ENCODE data around the gene RELT. TPM values are rescaled to one million over a fixed set of nuclear protein-coding genes. Genes with fewer than 3 reads are reported as not detected.

Gene RELT
- total and polyA plus RNA-seq, 9 of the 15 experiments (the other 6 are each of a cell fraction or from before 2014, with no cell fraction given), result 1.1 to 20.2 (median 7.4) TPM

DNA sequence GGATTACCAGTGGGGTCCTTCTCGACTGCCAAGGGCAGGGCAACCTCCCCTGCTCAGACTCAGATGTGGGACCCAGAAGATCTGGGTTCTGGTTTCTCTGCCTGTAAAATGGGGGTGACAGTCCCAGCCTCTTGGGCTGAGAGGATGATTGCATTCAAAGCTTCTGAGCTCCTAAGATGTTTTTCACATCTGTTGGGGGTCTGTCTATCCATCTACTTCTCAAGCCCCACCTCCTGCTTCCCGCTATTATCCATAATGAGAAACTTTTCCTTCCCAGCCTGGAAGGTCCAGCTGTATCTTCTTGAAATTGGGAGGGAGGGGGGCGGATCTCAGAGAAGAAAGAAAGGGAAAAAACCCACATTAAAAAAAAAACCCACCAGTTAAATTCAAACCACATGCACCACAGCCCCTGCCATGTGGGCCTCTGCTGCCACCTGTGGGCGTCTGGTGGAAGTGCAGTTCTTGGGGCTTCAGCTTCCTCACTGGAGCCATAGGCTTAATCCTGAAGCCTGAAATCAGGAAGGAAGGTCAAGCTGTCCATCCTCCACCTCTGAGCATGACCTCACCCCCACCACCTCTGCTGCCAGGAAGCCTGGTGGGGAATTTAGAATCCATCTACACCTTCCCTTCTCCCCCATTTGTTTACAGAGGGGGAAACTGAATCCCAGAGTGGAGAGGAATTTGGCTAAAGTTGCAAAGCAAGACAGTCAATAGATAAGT lies 40.8 kb upstream of the RELT start (continued):
- TF ChIP-seq, protein P1, sequence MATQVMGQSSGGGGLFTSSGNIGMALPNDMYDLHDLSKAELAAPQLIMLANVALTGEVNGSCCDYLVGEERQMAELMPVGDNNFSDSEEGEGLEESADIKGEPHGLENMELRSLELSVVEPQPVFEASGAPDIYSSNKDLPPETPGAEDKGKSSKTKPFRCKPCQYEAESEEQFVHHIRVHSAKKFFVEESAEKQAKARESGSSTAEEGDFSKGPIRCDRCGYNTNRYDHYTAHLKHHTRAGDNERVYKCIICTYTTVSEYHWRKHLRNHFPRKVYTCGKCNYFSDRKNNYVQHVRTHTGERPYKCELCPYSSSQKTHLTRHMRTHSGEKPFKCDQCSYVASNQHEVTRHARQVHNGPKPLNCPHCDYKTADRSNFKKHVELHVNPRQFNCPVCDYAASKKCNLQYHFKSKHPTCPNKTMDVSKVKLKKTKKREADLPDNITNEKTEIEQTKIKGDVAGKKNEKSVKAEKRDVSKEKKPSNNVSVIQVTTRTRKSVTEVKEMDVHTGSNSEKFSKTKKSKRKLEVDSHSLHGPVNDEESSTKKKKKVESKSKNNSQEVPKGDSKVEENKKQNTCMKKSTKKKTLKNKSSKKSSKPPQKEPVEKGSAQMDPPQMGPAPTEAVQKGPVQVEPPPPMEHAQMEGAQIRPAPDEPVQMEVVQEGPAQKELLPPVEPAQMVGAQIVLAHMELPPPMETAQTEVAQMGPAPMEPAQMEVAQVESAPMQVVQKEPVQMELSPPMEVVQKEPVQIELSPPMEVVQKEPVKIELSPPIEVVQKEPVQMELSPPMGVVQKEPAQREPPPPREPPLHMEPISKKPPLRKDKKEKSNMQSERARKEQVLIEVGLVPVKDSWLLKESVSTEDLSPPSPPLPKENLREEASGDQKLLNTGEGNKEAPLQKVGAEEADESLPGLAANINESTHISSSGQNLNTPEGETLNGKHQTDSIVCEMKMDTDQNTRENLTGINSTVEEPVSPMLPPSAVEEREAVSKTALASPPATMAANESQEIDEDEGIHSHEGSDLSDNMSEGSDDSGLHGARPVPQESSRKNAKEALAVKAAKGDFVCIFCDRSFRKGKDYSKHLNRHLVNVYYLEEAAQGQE (IDR thresholded peaks at IDR 0.05; ENCODE audit: borderline replicate concordance), result peak; percentile 74; the same call in 1 of the 2 replicates
- TF ChIP-seq, protein P1 (CRISPR knock-in tag; IDR thresholded peaks at IDR 0.05; ENCODE audit: low read depth), result no peak
- TF ChIP-seq, protein P2, sequence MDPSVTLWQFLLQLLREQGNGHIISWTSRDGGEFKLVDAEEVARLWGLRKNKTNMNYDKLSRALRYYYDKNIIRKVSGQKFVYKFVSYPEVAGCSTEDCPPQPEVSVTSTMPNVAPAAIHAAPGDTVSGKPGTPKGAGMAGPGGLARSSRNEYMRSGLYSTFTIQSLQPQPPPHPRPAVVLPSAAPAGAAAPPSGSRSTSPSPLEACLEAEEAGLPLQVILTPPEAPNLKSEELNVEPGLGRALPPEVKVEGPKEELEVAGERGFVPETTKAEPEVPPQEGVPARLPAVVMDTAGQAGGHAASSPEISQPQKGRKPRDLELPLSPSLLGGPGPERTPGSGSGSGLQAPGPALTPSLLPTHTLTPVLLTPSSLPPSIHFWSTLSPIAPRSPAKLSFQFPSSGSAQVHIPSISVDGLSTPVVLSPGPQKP (CRISPR knock-in tag; IDR thresholded peaks at IDR 0.05), result no peak
- TF ChIP-seq ZNF785 (CRISPR knock-in tag; IDR thresholded peaks at IDR 0.05) (no peak), CBX5 (IDR thresholded peaks at IDR 0.05; ENCODE audit: borderline replicate concordance, low read depth) (no peak), POU5F1 (IDR thresholded peaks at IDR 0.05; ENCODE audit: borderline replicate concordance, low read depth, low read length, partially characterized antibody) (no peak)
- TF ChIP-seq, protein P3, sequence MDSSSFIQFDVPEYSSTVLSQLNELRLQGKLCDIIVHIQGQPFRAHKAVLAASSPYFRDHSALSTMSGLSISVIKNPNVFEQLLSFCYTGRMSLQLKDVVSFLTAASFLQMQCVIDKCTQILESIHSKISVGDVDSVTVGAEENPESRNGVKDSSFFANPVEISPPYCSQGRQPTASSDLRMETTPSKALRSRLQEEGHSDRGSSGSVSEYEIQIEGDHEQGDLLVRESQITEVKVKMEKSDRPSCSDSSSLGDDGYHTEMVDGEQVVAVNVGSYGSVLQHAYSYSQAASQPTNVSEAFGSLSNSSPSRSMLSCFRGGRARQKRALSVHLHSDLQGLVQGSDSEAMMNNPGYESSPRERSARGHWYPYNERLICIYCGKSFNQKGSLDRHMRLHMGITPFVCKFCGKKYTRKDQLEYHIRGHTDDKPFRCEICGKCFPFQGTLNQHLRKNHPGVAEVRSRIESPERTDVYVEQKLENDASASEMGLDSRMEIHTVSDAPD (CRISPR knock-in tag; IDR thresholded peaks at IDR 0.05), result no peak
- TF ChIP-seq, protein P4, sequence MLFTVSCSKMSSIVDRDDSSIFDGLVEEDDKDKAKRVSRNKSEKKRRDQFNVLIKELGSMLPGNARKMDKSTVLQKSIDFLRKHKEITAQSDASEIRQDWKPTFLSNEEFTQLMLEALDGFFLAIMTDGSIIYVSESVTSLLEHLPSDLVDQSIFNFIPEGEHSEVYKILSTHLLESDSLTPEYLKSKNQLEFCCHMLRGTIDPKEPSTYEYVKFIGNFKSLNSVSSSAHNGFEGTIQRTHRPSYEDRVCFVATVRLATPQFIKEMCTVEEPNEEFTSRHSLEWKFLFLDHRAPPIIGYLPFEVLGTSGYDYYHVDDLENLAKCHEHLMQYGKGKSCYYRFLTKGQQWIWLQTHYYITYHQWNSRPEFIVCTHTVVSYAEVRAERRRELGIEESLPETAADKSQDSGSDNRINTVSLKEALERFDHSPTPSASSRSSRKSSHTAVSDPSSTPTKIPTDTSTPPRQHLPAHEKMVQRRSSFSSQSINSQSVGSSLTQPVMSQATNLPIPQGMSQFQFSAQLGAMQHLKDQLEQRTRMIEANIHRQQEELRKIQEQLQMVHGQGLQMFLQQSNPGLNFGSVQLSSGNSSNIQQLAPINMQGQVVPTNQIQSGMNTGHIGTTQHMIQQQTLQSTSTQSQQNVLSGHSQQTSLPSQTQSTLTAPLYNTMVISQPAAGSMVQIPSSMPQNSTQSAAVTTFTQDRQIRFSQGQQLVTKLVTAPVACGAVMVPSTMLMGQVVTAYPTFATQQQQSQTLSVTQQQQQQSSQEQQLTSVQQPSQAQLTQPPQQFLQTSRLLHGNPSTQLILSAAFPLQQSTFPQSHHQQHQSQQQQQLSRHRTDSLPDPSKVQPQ (CRISPR knock-in tag; IDR thresholded peaks at IDR 0.05; ENCODE audit: borderline replicate concordance), result no peak
- TF ChIP-seq, protein P5, sequence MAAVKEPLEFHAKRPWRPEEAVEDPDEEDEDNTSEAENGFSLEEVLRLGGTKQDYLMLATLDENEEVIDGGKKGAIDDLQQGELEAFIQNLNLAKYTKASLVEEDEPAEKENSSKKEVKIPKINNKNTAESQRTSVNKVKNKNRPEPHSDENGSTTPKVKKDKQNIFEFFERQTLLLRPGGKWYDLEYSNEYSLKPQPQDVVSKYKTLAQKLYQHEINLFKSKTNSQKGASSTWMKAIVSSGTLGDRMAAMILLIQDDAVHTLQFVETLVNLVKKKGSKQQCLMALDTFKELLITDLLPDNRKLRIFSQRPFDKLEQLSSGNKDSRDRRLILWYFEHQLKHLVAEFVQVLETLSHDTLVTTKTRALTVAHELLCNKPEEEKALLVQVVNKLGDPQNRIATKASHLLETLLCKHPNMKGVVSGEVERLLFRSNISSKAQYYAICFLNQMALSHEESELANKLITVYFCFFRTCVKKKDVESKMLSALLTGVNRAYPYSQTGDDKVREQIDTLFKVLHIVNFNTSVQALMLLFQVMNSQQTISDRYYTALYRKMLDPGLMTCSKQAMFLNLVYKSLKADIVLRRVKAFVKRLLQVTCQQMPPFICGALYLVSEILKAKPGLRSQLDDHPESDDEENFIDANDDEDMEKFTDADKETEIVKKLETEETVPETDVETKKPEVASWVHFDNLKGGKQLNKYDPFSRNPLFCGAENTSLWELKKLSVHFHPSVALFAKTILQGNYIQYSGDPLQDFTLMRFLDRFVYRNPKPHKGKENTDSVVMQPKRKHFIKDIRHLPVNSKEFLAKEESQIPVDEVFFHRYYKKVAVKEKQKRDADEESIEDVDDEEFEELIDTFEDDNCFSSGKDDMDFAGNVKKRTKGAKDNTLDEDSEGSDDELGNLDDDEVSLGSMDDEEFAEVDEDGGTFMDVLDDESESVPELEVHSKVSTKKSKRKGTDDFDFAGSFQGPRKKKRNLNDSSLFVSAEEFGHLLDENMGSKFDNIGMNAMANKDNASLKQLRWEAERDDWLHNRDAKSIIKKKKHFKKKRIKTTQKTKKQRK (IDR thresholded peaks at IDR 0.05; ENCODE audit: borderline replicate concordance, low read depth, low read length), result no peak

Data from K562 (cell line).